A549 (cell line): Measurements from ENCODE around the gene DPY19L1. TPM values are rescaled to one million over a fixed set of nuclear protein-coding genes. Genes with fewer than 3 reads are reported as not detected.
"Not testable (repeated sequence)": the region's sequence is repeated elsewhere in the genome, so short reads cannot be mapped to it uniquely, and the experiment has no call there.

Experiments used
- ATAC-seq, 2 experiments: fragments of 200-7000 bp in 1 of 2; fragments of >200 bp in 1 of 2; cut with Nextera tagmentation in 1 of 2; cut with Tn5 transposase in 1 of 2; 3 replicates each; pipeline versions ENCODE4 v1.8.0 to v1.9.1; 2018 to 2020; ENCODE audit warnings: mild to moderate bottlenecking in 1 of 2, moderate library complexity in 1 of 2
- CTCF ChIA-PET: fragments of 300-600 bp; sonication (Branson Sonifier 250); formaldehyde crosslinking; extraction: SDS; loops from one replicate; lab custom pipeline; 2021; ENCODE audit warnings: antibody characterized with exemption, inconsistent platforms; lab: Yijun Ruan, JAX
- POLR2A ChIA-PET: fragments of 350-600 bp; formaldehyde crosslinking; extraction: SDS; loops from one replicate; lab custom pipeline; 2021; ENCODE audit warnings: antibody characterized with exemption, inconsistent platforms; lab: Yijun Ruan, JAX
- DNase-seq, 2 experiments: peaks; one replicate each; pipeline versions ENCODE4 v3.0.0 to v3.0.0-alpha.2; 2011 to 2016; ENCODE audit warnings: low read depth in 1 of 2, low spot score in 1 of 2
- FAIRE-seq: peaks from 2 replicates; lab custom pipeline; 2011; peaks lifted over from hg19 to GRCh38; lab: Jason Lieb, UNC
- H3K27ac ChIP-seq, 2 experiments: fragments of >200 bp; sonication (Bioruptor Twin); formaldehyde crosslinking; 3 replicates each; pipeline ENCODE4 v1.5.1; 2016 to 2017
- H3K4me1 ChIP-seq: fragments of >200 bp; sonication (Bioruptor Twin); formaldehyde crosslinking; 3 replicates; pipeline ENCODE4 v1.6.1; 2016
- H3K4me2 ChIP-seq: fragments of >200 bp; sonication (Bioruptor Twin); formaldehyde crosslinking; 3 replicates; pipeline ENCODE4 v1.6.1; 2016
- H3K4me3 ChIP-seq: fragments of >200 bp; sonication (Bioruptor Twin); formaldehyde crosslinking; 3 replicates; pipeline ENCODE4 v1.5.1; 2016
- H3K9me3 ChIP-seq: fragments of >200 bp; sonication (Bioruptor Twin); formaldehyde crosslinking; 3 replicates; pipeline ENCODE4 v1.6.1; 2016
- CEBPB ChIP-seq, 2 experiments: fragments of >200 bp in 1 of 2; sonication (Bioruptor Twin) in 1 of 2; formaldehyde crosslinking in 1 of 2; IDR thresholded peaks; 2 replicates each; pipeline ENCODE4 v1.6.1; 2012 to 2016
- JUN ChIP-seq, 2 experiments: fragments of >200 bp; sonication (Bioruptor Twin); formaldehyde crosslinking; IDR thresholded peaks; 2 replicates in 1 of 2; 3 replicates in 1 of 2; pipeline ENCODE4 v1.6.1; 2016 to 2017
- MAFK ChIP-seq: fragments of 450-650 bp; IDR thresholded peaks from 2 replicates; pipeline ENCODE4 v1.6.1; 2014; ENCODE audit not compliant: partially characterized antibody
- POLR2A ChIP-seq: IDR thresholded peaks from 2 replicates; pipeline ENCODE4 v1.6.1; 2012; ENCODE audit warnings: mild to moderate bottlenecking, low read length
- RAD21 ChIP-seq, 2 experiments: fragments of >200 bp in 1 of 2; sonication (Bioruptor Twin) in 1 of 2; formaldehyde crosslinking in 1 of 2; IDR thresholded peaks in 1 of 2; conservative IDR thresholded peaks in 1 of 2; 2 replicates in 1 of 2; 3 replicates in 1 of 2; pipeline ENCODE4 v1.6.1; 2012 to 2018; ENCODE audit warnings: inconsistent platforms in 1 of 2
- SMC3 ChIP-seq: fragments of >200 bp; sonication (Bioruptor Twin); formaldehyde crosslinking; IDR thresholded peaks from 3 replicates; pipeline ENCODE4 v1.6.1; 2018; ENCODE audit warnings: inconsistent platforms
- WGBS: methylation state at CpG from one replicate; pipeline ENCODE4 v1.1.6; 2017; ENCODE audit errors: missing lambda C conversion rate; 5-methylcytosine and 5-hydroxymethylcytosine counted together
- polyA minus RNA-seq: library from RNA; depleted of rRNA, polyadenylated mRNA; stranded (reverse); fragments of >200 nt; gene quantifications from 2 replicates; pipeline ENCODE4 v1.2.3, GENCODE V29; 2011; rRNA and poly(A)+ RNA removed
- polyA plus RNA-seq, 4 experiments: library from polyadenylated mRNA; depleted of rRNA in 3 of 4; stranded (reverse); fragments of >200 nt; fragmentation: RNase III in 1 of 4; extraction: RNeasy Plus Mini Kit Qiagen cat#74134 plus additional on column Dnase treatment in 1 of 4; gene quantifications; 2 replicates in 3 of 4; 3 replicates in 1 of 4; pipeline ENCODE4 v1.2.3, GENCODE V29; 2011 to 2017
- TF ChIP-seq, protein P1 (sequence below): fragments of >200 bp; sonication (Bioruptor Twin); formaldehyde crosslinking; IDR thresholded peaks from 3 replicates; pipeline ENCODE4 v1.6.1; 2016
- TF ChIP-seq, protein P2 (sequence below): fragments of >200 bp; sonication (Bioruptor Twin); formaldehyde crosslinking; IDR thresholded peaks from 3 replicates; pipeline ENCODE4 v1.5.1; 2016

The DPY19L1 gene
- polyA plus RNA-seq (2011; rRNA removed), result 129 and 145 TPM in 2 replicates
- polyA plus RNA-seq (2012; cell fraction: cytosol; rRNA removed), result 17.3 and 20.8 TPM in 2 replicates
- 14.4 and 21.9 TPM in 2 replicates for polyA plus RNA-seq (2012; cell fraction: nucleus; rRNA removed)
- polyA plus RNA-seq (2017; fragmentation: RNase III; extraction: RNeasy Plus Mini Kit Qiagen cat#74134 plus additional on column Dnase treatment), result 47.5 to 53.6 TPM (median 52.0 TPM) in 3 replicates
- polyA minus RNA-seq, result 50.2 and 51.8 TPM in 2 replicates

DNA sequence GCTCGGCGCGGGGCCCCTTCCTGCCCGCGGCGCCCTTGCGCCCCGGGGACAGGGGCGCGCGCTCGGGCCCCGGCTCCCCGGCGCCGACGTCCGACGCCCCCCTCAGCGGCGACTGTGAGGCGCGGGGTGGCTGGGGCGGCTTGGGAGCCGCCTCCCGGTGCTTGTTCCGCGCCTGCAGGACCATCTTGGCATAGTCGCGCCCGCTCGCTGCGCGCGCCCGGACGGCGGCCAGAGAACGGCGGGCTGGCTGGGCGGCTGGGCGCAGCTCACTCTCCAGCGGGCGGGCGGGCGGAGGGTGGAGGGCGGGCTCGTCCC lies at the start of gene DPY19L1:
Gene DPY19L1, minus strand, starts transcription at position 275 of the 315 bp plus-strand sequence. Its CDS starts 91 bp downstream, at position 184.
- Histone ChIP-seq H3K9me3 (no peaks in the 10 kb centered on the region), H3K4me1 (peaks cover 35% of the 10 kb centered on the region), H3K4me2 (peak within 1 kb of the TSS; percentile 92), H3K27ac (peak within 1 kb of the TSS; percentile 95 to 96), H3K4me3 (peak within 1 kb of the TSS; percentile 69)
- ATAC-seq, result peak in 1 of 2 experiments; percentile 87; a peak in 3 of 6 replicates
- no peak for FAIRE-seq
- CTCF ChIA-PET, result interaction anchor here (0.9 to 2.1 kb wide), 3 partner anchors 11 to 589 kb away, joined by 3 to 5 read pairs (median 5); no protein-coding TSS in a partner anchor
- DNase-seq, result no peak
- TF ChIP-seq, protein P1, sequence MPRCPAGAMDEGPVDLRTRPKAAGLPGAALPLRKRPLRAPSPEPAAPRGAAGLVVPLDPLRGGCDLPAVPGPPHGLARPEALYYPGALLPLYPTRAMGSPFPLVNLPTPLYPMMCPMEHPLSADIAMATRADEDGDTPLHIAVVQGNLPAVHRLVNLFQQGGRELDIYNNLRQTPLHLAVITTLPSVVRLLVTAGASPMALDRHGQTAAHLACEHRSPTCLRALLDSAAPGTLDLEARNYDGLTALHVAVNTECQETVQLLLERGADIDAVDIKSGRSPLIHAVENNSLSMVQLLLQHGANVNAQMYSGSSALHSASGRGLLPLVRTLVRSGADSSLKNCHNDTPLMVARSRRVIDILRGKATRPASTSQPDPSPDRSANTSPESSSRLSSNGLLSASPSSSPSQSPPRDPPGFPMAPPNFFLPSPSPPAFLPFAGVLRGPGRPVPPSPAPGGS, result peak; percentile 20; the same call in 1 of the 3 replicates
- TF ChIP-seq JUN (IDR thresholded peaks at IDR 0.05) (peak; percentile 46 to 56; a peak in 4 of 5 replicates), POLR2A (peak; percentile 62), RAD21 (conservative IDR thresholded peaks at IDR 0.05 in 1 of 2, IDR thresholded peaks at IDR 0.05 in 1 of 2) (no peak)
- TF ChIP-seq, all 56 proteins: peak for 3
- WGBS, result no CpG with 5 or more reads among the region's 48 CpGs
- POLR2A ChIA-PET, result interaction anchor here (0.6 to 1.3 kb wide), 2 partner anchors 10 to 185 kb away, joined by 4 to 5 read pairs; no protein-coding TSS in a partner anchor

DNA sequence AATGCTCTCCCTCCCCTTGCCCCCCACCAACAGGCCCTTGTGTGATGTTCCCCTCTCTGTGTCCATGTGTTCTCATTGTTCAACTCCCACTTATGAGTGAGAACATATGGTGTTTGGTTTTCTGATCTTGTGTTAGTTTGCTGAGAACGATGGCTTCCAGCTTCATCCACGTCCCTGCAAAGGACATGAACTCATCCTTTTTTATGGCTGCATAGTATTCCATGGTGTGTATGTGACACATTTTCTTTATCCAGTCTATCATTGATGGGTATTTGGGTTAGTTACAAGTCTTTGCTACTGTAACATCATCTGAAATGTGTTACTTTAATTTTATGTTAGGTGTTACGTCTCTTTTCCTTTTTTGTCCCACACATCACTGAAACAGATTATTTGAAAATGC lies 42.2 kb upstream of the DPY19L1 start:
- ATAC-seq, H3K4me3 ChIP-seq, POLR2A ChIA-PET, FAIRE-seq, H3K4me2 ChIP-seq, H3K4me1 ChIP-seq, DNase-seq, H3K27ac ChIP-seq, H3K9me3 ChIP-seq: not testable (repeated sequence)
- CTCF ChIA-PET, result interaction anchor here (1.2 to 2.7 kb wide), 2 partner anchors 106 to 441 kb away, joined by 4 to 6 read pairs; no protein-coding TSS in a partner anchor
- 61% methylated on average over 3 of the region's 3 CpGs for WGBS

DNA sequence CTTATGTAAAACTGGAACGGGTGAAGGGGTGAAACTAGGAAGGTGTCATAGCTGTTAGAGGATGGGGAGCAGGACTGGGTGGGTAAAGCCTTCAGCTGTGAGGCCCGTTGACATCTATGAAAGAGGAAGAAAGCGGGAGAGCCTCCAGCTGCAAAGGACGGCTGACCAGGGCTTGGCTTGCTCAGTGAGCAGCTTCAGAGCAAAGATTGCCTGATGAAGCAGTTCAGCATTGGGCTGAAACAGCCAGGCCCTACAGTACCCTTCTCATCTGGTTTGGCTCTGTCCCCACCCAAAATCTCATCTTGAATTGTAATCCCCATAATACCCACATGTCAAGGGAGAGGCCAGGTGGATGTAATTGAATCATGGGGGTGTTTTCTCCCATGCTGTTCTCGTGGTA lies 36.7 kb upstream of the DPY19L1 start:
- H3K9me3 ChIP-seq, H3K27ac ChIP-seq, H3K4me3 ChIP-seq, POLR2A ChIA-PET, DNase-seq, H3K4me1 ChIP-seq, FAIRE-seq: not testable (repeated sequence)
- WGBS, result 65% methylated on average over 5 of the region's 5 CpGs
- peak; percentile 57 to 64; a peak in 4 of 6 replicates for ATAC-seq
- H3K4me2 ChIP-seq, result peak overlapping the region; percentile 75; the same call in 2 of the 3 replicates
- CTCF ChIA-PET, result interaction anchor here (0.6 to 1.1 kb wide), 2 partner anchors 550 to 830 kb away, joined by 3 read pairs; no protein-coding TSS in a partner anchor

DNA sequence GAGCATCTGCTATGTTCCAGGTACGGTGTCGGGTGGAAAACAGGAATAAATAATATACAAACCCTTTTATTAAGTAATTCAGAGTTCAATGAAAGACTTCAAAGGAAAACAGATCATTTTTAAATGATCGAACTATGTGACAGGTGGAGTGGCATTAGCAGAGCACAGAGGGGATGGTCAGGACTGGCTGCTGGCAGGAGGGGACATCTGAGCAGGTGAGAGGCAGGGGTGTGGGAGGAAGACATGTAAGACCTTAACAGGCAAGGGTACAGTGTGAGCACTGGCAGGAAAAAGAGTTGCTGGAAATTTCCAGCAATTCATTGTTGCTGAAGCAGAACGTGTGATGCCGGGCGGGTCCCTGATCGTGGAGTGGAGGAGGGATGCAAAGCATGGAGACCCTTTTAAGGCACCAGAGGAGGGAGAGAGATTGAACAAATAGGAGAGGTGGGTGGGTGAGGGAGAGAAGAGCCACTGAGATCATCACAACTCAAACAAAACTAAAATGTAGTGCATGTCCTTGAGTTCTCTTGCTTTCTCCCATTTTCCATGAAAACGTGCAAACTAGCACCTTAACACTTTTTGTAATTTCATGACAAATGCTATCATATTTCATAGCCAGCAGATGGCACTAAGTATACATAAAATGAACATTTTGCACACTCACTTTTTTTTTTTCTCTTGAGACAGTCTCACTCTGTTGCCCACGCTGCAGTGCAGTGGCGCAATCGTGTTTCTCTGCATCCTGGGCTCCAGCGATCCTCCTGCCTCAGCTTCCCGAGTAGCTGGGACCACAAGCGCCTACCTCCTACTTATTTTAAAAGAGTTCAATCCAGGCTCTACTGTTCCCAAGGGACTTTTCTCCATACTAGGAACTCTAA lies 35.9 kb upstream of the DPY19L1 start:
- H3K27ac ChIP-seq, POLR2A ChIA-PET, H3K4me1 ChIP-seq, FAIRE-seq, H3K9me3 ChIP-seq: not testable (repeated sequence)
- peak; percentile 41; the same call in 2 of the 3 replicates for TF ChIP-seq SMC3
- peak; percentile 53 to 60; a peak in 4 of 5 replicates for TF ChIP-seq RAD21 (conservative IDR thresholded peaks at IDR 0.05 in 1 of 2, IDR thresholded peaks at IDR 0.05 in 1 of 2)
- peak; percentile 3 for TF ChIP-seq MAFK
- TF ChIP-seq, protein P2, sequence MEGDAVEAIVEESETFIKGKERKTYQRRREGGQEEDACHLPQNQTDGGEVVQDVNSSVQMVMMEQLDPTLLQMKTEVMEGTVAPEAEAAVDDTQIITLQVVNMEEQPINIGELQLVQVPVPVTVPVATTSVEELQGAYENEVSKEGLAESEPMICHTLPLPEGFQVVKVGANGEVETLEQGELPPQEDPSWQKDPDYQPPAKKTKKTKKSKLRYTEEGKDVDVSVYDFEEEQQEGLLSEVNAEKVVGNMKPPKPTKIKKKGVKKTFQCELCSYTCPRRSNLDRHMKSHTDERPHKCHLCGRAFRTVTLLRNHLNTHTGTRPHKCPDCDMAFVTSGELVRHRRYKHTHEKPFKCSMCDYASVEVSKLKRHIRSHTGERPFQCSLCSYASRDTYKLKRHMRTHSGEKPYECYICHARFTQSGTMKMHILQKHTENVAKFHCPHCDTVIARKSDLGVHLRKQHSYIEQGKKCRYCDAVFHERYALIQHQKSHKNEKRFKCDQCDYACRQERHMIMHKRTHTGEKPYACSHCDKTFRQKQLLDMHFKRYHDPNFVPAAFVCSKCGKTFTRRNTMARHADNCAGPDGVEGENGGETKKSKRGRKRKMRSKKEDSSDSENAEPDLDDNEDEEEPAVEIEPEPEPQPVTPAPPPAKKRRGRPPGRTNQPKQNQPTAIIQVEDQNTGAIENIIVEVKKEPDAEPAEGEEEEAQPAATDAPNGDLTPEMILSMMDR, result peak; percentile 47
- TF ChIP-seq CEBPB (IDR thresholded peaks at IDR 0.05), result peak; percentile 44 to 50; a peak in 3 of 4 replicates
- CTCF ChIA-PET, result interaction anchor here (0.6 kb wide), 1 partner anchor 831 kb away, joined by 3 read pairs; no protein-coding TSS in a partner anchor
- Histone ChIP-seq H3K4me2 (peak overlapping the region; percentile 75), H3K4me3 (0 out of 3 replicates have a peak overlapping the region, but pooled peaks have one; percentile 19)
- 10% methylated on average over 14 of the region's 14 CpGs for WGBS
- ATAC-seq, result peak; percentile 75 to 84; a peak in 5 of 6 replicates
- DNase-seq, result peak in 1 of 2 experiments; percentile 26

DNA sequence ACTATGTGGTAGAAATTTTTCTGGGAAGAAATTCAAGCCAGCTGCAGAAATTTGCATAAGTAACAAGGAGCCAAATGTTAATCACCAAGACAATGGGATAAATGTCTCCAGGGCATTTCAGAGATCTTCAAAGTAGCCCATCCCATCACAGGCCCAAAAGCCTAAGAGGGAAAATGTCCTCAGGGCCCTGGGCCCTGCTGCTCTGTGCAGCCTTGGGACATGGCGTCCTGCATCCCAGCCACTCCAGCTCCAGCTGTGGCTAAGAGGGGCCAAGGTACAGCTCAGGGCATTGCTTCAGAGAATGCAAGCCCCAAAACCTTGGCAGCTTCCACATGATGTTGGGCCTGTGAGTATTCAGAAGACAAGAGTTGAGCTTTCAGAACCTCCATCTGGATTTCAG lies 31.8 kb upstream of the DPY19L1 start:
- H3K4me1 ChIP-seq, POLR2A ChIA-PET, FAIRE-seq, H3K4me2 ChIP-seq, H3K4me3 ChIP-seq, H3K27ac ChIP-seq, DNase-seq, H3K9me3 ChIP-seq, ATAC-seq: not testable (repeated sequence)
- 73% methylated on average over 1 of the region's 1 CpG for WGBS
- CTCF ChIA-PET, result interaction anchor here (1.1 kb wide), 1 partner anchor 907 kb away, joined by 4 read pairs; no protein-coding TSS in a partner anchor
